ENCODE measurements around the gene ST6GAL1. TPM values are rescaled to one million over a fixed set of nuclear protein-coding genes. Genes with fewer than 3 reads are reported as not detected.

Gene ST6GAL1
- total RNA-seq, 1 donor, result 3.3 TPM

- no peak for TF ChIP-seq CTCF (IDR thresholded peaks at IDR 0.05; ENCODE audit: insufficient read depth, low read length)
- H3K4me3 ChIP-seq (ENCODE audit: low read depth, low read length), result no peak overlapping the region
- DNase-seq (ENCODE audit: low read depth), result no peak
These were observed 156.5 kb downstream of the ST6GAL1 start for GRCh38 chr3:187086831-187087230.

- TF ChIP-seq CTCF (IDR thresholded peaks at IDR 0.05; ENCODE audit: insufficient read depth, low read length), result no peak
- no peak overlapping the region for H3K4me3 ChIP-seq (ENCODE audit: low read depth, low read length)
- no peak for DNase-seq (ENCODE audit: low read depth)
These were observed 158.4 kb downstream of the ST6GAL1 start for GRCh38 chr3:187088701-187089100.

DNA sequence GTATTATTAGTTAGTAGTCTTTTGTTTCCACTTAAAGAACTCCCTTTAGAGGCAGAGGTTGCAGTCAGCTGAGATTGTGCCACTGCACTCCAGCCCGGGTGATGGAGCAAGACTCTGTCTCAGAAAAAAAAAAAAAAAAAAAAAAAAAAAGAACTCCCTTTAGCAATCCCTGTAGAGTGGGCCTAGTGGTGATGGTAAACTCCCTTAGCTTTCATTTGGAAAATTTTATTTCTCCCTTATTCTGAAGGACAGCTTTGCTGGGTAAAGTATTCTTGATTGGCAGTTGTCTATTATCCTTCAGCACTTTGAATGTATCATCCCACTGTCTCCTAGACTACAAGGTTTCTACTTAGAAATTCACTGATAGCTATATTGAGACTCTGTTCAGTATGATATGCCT is 163.0 kb downstream of the ST6GAL1 start:
- DNase-seq (ENCODE audit: low read depth), result no peak
- no peak overlapping the region for H3K4me3 ChIP-seq (ENCODE audit: low read depth, low read length)
- no peak for TF ChIP-seq CTCF (IDR thresholded peaks at IDR 0.05; ENCODE audit: insufficient read depth, low read length)

- DNase-seq (ENCODE audit: low read depth), result no peak
- TF ChIP-seq CTCF (IDR thresholded peaks at IDR 0.05; ENCODE audit: insufficient read depth, low read length), result no peak
- H3K4me3 ChIP-seq (ENCODE audit: low read depth, low read length), result no peak overlapping the region
These were observed 168.7 kb downstream of the ST6GAL1 start for GRCh38 chr3:187098923-187099512.

GRCh38 chr3:187101184-187102072 is 171.1 kb downstream of the ST6GAL1 start:
- no peak for TF ChIP-seq CTCF (IDR thresholded peaks at IDR 0.05; ENCODE audit: insufficient read depth, low read length)
- peak overlapping the region; percentile 57 for H3K4me3 ChIP-seq (ENCODE audit: low read depth, low read length)
- DNase-seq (ENCODE audit: low read depth), result peak; percentile 91

- no peak for TF ChIP-seq CTCF (IDR thresholded peaks at IDR 0.05; ENCODE audit: insufficient read depth, low read length)
- DNase-seq (ENCODE audit: low read depth), result no peak
- H3K4me3 ChIP-seq (ENCODE audit: low read depth, low read length), result peak overlapping the region; percentile 57
These were observed 171.8 kb downstream of the ST6GAL1 start for GRCh38 chr3:187102073-187102634.
